ENCODE results near the gene GSTO2.
A peak's percentile ranks its signal among the peaks of the same experiment; 100 is the strongest.

GSTO2 gene

DNA sequence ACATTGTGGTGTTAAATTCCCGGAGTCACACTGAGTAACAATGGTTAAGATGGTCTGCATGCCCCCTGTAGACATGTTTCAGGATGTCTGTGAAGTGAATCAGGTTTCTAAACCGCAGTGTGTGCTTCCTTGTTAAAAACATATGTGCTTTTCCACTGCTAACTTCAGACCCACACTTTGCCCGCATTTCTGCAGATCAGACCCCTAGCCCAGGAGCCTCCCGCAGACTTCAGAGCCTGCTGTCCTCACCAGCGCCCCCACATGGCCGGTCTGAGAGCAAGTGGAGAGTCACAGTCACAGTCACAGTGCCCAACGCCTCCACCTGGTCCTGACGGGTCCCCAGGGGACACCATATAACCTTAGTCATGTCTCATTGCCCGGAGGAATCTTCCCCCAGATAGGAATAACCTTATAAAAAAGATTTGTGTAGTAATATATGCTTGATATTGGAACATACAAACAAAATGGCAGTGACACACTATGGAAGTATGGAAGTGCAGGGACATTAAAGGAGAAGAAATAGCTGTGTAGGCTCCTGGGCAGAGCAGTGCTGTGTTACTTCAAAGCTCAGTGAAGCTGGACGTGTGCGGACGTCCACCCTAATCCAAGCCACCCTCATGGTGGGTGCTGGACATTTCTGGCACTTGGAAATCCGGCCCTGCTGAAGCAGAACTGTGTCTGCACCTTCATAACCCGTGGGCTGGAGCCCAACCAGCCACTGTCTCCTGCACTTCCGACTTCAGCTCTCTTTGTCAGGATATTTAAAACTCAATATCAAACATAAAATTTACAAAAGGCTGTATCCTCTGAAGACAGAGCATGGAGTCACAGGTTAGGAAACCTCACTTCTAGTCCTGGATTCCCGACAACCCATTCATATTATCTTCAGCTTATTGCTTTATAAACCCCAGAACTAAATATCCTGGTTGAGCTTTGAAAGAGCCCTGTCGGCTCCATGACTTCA, 29.0 kb downstream of the GSTO2 start:
- H3K9me3 ChIP-seq (ENCODE audit: insufficient read depth, low read length, severe bottlenecking) = no peaks in the 10 kb centered on the region
- ATAC-seq (ENCODE audit: insufficient read depth, low read depth) (peak; percentile 64; the same call in 2 of the 3 replicates), DNase-seq (peak; percentile 22)
- TF ChIP-seq EZH2 (IDR thresholded peaks at IDR 0.05; ENCODE audit: borderline replicate concordance, low read depth, low read length, severe bottlenecking) (no peak), CTCF (IDR thresholded peaks at IDR 0.05; ENCODE audit: borderline replicate concordance, extremely low read depth, low read length, poor library complexity, severe bottlenecking) (peak; percentile 54)
- H3K27me3 ChIP-seq (ENCODE audit: insufficient read depth, low read length, poor library complexity) = peaks cover 34% of the 10 kb centered on the region
- H3K27ac ChIP-seq (ENCODE audit: low read length) = no peak overlapping the region
- H3K79me2 ChIP-seq (ENCODE audit: insufficient read depth, low read length) = no peaks in the 10 kb centered on the region
- no peak overlapping the region for H3K4me2 ChIP-seq (ENCODE audit: insufficient read depth, low read length)
- no peak overlapping the region for H3K9ac ChIP-seq (ENCODE audit: low read depth, low read length)
- no peak overlapping the region for H2AFZ ChIP-seq (ENCODE audit: low read depth, low read length)
- no peaks in the 10 kb centered on the region for H3K36me3 ChIP-seq (ENCODE audit: insufficient read depth, low read length)
- H3K4me1 ChIP-seq (ENCODE audit: insufficient read depth, low read length) = 0 out of 2 replicates have a peak, but pooled peaks cover 2% of the 10 kb centered on the region
- H4K20me1 ChIP-seq (ENCODE audit: insufficient read depth, low read length) = no peaks in the 10 kb centered on the region
- H3K4me3 ChIP-seq (ENCODE audit: low read depth in 1 of 2, low read length in 2 of 2) = no peak overlapping the region

DNA sequence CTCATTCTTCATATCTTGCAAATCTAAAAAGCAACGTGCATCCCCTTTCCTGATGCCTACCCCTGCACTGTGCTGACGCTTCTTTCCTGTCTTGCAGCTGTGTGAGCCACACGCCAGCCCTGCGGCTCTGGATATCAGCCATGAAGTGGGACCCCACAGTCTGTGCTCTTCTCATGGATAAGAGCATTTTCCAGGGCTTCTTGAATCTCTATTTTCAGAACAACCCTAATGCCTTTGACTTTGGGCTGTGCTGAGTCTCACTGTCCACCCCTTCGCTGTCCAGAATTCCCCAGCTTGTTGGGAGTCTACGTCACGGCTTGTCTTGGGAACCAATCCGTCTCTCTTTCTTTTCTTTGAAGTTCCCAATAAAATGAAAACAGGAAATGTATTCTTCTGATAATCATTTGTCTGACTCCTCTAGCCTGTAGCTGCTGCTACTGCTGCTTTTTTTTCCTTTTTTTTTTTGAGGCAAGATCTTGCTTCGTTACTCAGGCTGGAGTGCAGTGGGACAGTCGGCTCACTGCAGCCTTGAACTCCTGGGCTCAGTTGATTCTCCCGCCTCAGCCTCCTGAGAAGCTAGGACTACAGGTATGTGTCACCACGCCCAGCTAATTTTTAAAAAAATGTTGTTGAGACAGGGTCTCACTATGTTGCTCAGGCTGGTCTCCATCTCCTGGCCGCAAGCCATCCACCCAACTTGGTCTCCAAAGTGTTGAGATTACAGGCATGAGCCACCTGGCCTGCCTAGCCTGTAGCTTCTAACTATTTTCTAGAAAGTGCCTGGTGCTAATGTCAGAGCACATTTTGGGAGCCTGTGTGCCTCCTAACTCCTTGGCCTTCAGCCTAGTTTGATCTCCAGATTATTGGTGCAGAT, 30.3 kb downstream of the GSTO2 start:
- H3K36me3 ChIP-seq (ENCODE audit: insufficient read depth, low read length) = no peaks in the 10 kb centered on the region
- H3K4me3 ChIP-seq (ENCODE audit: low read depth in 1 of 2, low read length in 2 of 2) = no peak overlapping the region
- no peaks in the 10 kb centered on the region for H4K20me1 ChIP-seq (ENCODE audit: insufficient read depth, low read length)
- H3K27me3 ChIP-seq (ENCODE audit: insufficient read depth, low read length, poor library complexity) = peaks cover 26% of the 10 kb centered on the region
- no peak overlapping the region for H3K4me2 ChIP-seq (ENCODE audit: insufficient read depth, low read length)
- ATAC-seq (ENCODE audit: insufficient read depth, low read depth) (peak; percentile 76), DNase-seq (no peak)
- H3K79me2 ChIP-seq (ENCODE audit: insufficient read depth, low read length) = no peaks in the 10 kb centered on the region
- H3K27ac ChIP-seq (ENCODE audit: low read length) = no peak overlapping the region
- no peak overlapping the region for H2AFZ ChIP-seq (ENCODE audit: low read depth, low read length)
- H3K9ac ChIP-seq (ENCODE audit: low read depth, low read length) = no peak overlapping the region
- 0 out of 2 replicates have a peak, but pooled peaks cover 2% of the 10 kb centered on the region for H3K4me1 ChIP-seq (ENCODE audit: insufficient read depth, low read length)
- TF ChIP-seq EZH2 (IDR thresholded peaks at IDR 0.05; ENCODE audit: borderline replicate concordance, low read depth, low read length, severe bottlenecking) (no peak), CTCF (IDR thresholded peaks at IDR 0.05; ENCODE audit: borderline replicate concordance, extremely low read depth, low read length, poor library complexity, severe bottlenecking) (no peak)
- no peaks in the 10 kb centered on the region for H3K9me3 ChIP-seq (ENCODE audit: insufficient read depth, low read length, severe bottlenecking)

GRCh38 chr10:104300002-104300735, 31.2 kb downstream of the GSTO2 start:
- H4K20me1 ChIP-seq (ENCODE audit: insufficient read depth, low read length) = no peaks in the 10 kb centered on the region
- H3K36me3 ChIP-seq (ENCODE audit: insufficient read depth, low read length) = no peaks in the 10 kb centered on the region
- no peak overlapping the region for H3K4me2 ChIP-seq (ENCODE audit: insufficient read depth, low read length)
- H3K27me3 ChIP-seq (ENCODE audit: insufficient read depth, low read length, poor library complexity) = peaks cover 18% of the 10 kb centered on the region
- TF ChIP-seq CTCF (IDR thresholded peaks at IDR 0.05; ENCODE audit: borderline replicate concordance, extremely low read depth, low read length, poor library complexity, severe bottlenecking) (no peak), EZH2 (IDR thresholded peaks at IDR 0.05; ENCODE audit: borderline replicate concordance, low read depth, low read length, severe bottlenecking) (no peak)
- H3K9ac ChIP-seq (ENCODE audit: low read depth, low read length) = no peak overlapping the region
- ATAC-seq (ENCODE audit: insufficient read depth, low read depth) (0 out of 3 replicates have a peak, but pooled peaks have one; percentile 11), DNase-seq (no peak)
- no peaks in the 10 kb centered on the region for H3K79me2 ChIP-seq (ENCODE audit: insufficient read depth, low read length)
- H3K4me1 ChIP-seq (ENCODE audit: insufficient read depth, low read length) = 0 out of 2 replicates have a peak, but pooled peaks cover 2% of the 10 kb centered on the region
- no peak overlapping the region for H2AFZ ChIP-seq (ENCODE audit: low read depth, low read length)
- H3K9me3 ChIP-seq (ENCODE audit: insufficient read depth, low read length, severe bottlenecking) = no peaks in the 10 kb centered on the region
- no peak overlapping the region for H3K4me3 ChIP-seq (ENCODE audit: low read depth in 1 of 2, low read length in 2 of 2)
- H3K27ac ChIP-seq (ENCODE audit: low read length) = no peak overlapping the region
